ENCODE results near the gene PTGFRN.

GRCh38 chr1:116997636-116998035 lies 87.9 kb downstream of the PTGFRN start:
- no peak for TF ChIP-seq POLR2A (IDR thresholded peaks at IDR 0.05)
- TF ChIP-seq CTCF (IDR thresholded peaks at IDR 0.05): no peak
- no peak for TF ChIP-seq POLR2AphosphoS5 (IDR thresholded peaks at IDR 0.05)
